ENCODE measurements around the gene SVIL.
"Not testable (repeated sequence)": the region's sequence is repeated elsewhere in the genome, so short reads cannot be mapped to it uniquely, and the experiment has no call there.

SVIL gene

GRCh38 chr10:29516309-29516932 lies 118.3 kb downstream of the SVIL start:
- not testable (repeated sequence) for DNase-seq (ENCODE audit: low spot score)

GRCh38 chr10:29515879-29516278 lies 118.9 kb downstream of the SVIL start:
- DNase-seq (ENCODE audit: low spot score): not testable (repeated sequence)

- DNase-seq (ENCODE audit: low spot score): not testable (repeated sequence)
Observed at GRCh38 chr10:29515104-29515503, 119.7 kb downstream of the SVIL start.

- DNase-seq (ENCODE audit: low spot score): no peak
Observed at GRCh38 chr10:29514306-29514705, 120.5 kb downstream of the SVIL start.

- DNase-seq (ENCODE audit: low spot score): no peak
Observed at GRCh38 chr10:29512425-29512974, 122.3 kb downstream of the SVIL start.

GRCh38 chr10:29511806-29512205 lies 123.0 kb downstream of the SVIL start:
- DNase-seq (ENCODE audit: low spot score): not testable (repeated sequence)

GRCh38 chr10:29510483-29511157 lies 124.2 kb downstream of the SVIL start:
- DNase-seq (ENCODE audit: low spot score): not testable (repeated sequence)

- no peak for DNase-seq (ENCODE audit: low spot score)
Observed at GRCh38 chr10:29508554-29509244, 126.1 kb downstream of the SVIL start.

- DNase-seq (ENCODE audit: low spot score): not testable (repeated sequence)
Observed at GRCh38 chr10:29507750-29508149, 127.0 kb downstream of the SVIL start.

GRCh38 chr10:29506324-29506921 lies 128.3 kb downstream of the SVIL start:
- not testable (repeated sequence) for DNase-seq (ENCODE audit: low spot score)

GRCh38 chr10:29502351-29502750 lies 132.4 kb downstream of the SVIL start:
- no peak for DNase-seq (ENCODE audit: low spot score)

GRCh38 chr10:29501692-29502091 lies 133.1 kb downstream of the SVIL start:
- no peak for DNase-seq (ENCODE audit: low spot score)

- DNase-seq (ENCODE audit: low spot score): no peak
Observed at GRCh38 chr10:29499993-29500537, 134.7 kb downstream of the SVIL start.

- peak; percentile 89 for DNase-seq (ENCODE audit: low spot score)
Observed at GRCh38 chr10:29496341-29497162, 138.2 kb downstream of the SVIL start.

- DNase-seq (ENCODE audit: low spot score): no peak
Observed at GRCh38 chr10:29495366-29495765, 139.4 kb downstream of the SVIL start.

GRCh38 chr10:29493697-29494096 lies 141.1 kb downstream of the SVIL start:
- no peak for DNase-seq (ENCODE audit: low spot score)

GRCh38 chr10:29492774-29493173 lies 142.0 kb downstream of the SVIL start:
- DNase-seq (ENCODE audit: low spot score): no peak

- no peak for DNase-seq (ENCODE audit: low spot score)
Observed at GRCh38 chr10:29491918-29492317, 142.9 kb downstream of the SVIL start.

GRCh38 chr10:29490781-29491280 lies 143.9 kb downstream of the SVIL start:
- DNase-seq (ENCODE audit: low spot score): not testable (repeated sequence)

- not testable (repeated sequence) for DNase-seq (ENCODE audit: low spot score)
Observed at GRCh38 chr10:29488471-29488870, 146.3 kb downstream of the SVIL start.

- DNase-seq (ENCODE audit: low spot score): peak; percentile 49
Observed at GRCh38 chr10:29487884-29488266, 146.9 kb downstream of the SVIL start.

Measured in iPS-NIHi11 (cell line).